ENCODE measurements around the gene HES4. TPM values are rescaled to one million over a fixed set of nuclear protein-coding genes. Genes with fewer than 3 reads are reported as not detected.

The HES4 gene
- total RNA-seq, 1 experiment from 2014 or later = 233 TPM

DNA sequence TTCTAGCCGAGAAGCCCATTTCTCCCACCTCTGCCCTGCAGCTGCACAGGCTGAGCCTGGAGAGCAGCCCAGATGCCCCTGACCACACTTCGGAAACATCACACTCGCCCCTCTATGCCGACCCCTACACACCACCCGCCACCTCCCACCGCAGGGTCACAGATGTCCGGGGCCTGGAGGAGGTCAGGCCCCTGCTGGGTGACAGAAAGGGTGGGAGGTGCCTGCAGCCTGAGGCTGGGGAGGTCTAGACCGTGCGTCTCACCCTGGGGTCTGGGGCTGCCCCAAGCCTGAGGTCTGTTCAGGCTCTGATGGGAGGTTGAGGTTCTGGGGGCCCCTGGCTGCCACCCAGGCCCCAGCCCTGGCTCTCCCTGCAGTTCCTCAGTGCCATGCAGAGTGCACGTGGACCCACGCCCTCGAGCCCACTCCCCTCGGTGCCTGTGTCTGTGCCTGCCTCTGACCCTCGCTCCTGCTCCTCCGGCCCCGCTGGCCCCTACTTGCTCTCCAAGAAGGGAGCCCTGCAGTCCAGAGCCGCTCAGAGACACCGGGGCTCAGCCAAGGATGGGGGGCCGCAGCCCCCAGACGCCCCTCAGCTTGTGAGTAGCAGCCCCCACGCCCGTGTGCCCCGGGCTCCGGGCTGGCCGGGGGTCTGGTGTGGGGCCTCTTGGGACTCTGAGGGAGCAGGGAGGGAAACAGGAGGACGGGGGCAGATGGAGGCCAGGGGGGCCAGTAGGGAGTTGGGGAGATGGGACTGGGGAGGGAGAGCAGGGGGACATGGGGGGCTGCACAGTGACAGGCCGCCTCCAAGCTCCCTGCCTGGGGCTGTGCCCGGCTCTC, 26.2 kb downstream of the HES4 start:
- H3K4me2 ChIP-seq (ENCODE audit: low read length) = no peak overlapping the region
- no peaks in the 10 kb centered on the region for H3K36me3 ChIP-seq (ENCODE audit: low read depth, low read length)
- H3K9ac ChIP-seq (ENCODE audit: low read length) = no peak overlapping the region
- ATAC-seq = no peak
- CTCF ChIA-PET = no interaction called here
- no TSS peak for BruUV-seq (replicated peaks)
- H4K20me1 ChIP-seq (ENCODE audit: low read length) = no peaks in the 10 kb centered on the region
- no peak overlapping the region for H3K4me3 ChIP-seq (ENCODE audit: low read length)
- no peaks in the 10 kb centered on the region for H3K79me2 ChIP-seq (ENCODE audit: low read length)
- H3K4me1 ChIP-seq (ENCODE audit: insufficient read depth, low read length) = peaks cover 13% of the 10 kb centered on the region
- intact Hi-C loops (cut with micrococcal nuclease) = no loop called here
- no peak overlapping the region for H3K27ac ChIP-seq (ENCODE audit: low read length)
- H3K9me2 ChIP-seq (replicated peaks; ENCODE audit: low read length) = no peaks in the 10 kb centered on the region
- TF ChIP-seq EZH2phosphoT487 (IDR thresholded peaks at IDR 0.05; ENCODE audit: borderline replicate concordance, low read length) = no peak
- TF ChIP-seq, protein P1, sequence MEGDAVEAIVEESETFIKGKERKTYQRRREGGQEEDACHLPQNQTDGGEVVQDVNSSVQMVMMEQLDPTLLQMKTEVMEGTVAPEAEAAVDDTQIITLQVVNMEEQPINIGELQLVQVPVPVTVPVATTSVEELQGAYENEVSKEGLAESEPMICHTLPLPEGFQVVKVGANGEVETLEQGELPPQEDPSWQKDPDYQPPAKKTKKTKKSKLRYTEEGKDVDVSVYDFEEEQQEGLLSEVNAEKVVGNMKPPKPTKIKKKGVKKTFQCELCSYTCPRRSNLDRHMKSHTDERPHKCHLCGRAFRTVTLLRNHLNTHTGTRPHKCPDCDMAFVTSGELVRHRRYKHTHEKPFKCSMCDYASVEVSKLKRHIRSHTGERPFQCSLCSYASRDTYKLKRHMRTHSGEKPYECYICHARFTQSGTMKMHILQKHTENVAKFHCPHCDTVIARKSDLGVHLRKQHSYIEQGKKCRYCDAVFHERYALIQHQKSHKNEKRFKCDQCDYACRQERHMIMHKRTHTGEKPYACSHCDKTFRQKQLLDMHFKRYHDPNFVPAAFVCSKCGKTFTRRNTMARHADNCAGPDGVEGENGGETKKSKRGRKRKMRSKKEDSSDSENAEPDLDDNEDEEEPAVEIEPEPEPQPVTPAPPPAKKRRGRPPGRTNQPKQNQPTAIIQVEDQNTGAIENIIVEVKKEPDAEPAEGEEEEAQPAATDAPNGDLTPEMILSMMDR (conservative IDR thresholded peaks at IDR 0.05; ENCODE audit: low read depth, low read length) = no peak
- no peak for TF ChIP-seq EZH2 (IDR thresholded peaks at IDR 0.05; ENCODE audit: low read length, unreplicated experiment)
- H3F3A ChIP-seq (ENCODE audit: low read length, unreplicated experiment) = no peaks in the 10 kb centered on the region
- POLR2A ChIA-PET (ENCODE audit: unreplicated experiment) = no interaction called here
- no peaks in the 10 kb centered on the region for H3K9me3 ChIP-seq (ENCODE audit: low read length)
- H3K27me3 ChIP-seq (ENCODE audit: low read length) = no peaks in the 10 kb centered on the region
- H2AFZ ChIP-seq (ENCODE audit: low read length) = no peak overlapping the region
- no peak for DNase-seq

DNA sequence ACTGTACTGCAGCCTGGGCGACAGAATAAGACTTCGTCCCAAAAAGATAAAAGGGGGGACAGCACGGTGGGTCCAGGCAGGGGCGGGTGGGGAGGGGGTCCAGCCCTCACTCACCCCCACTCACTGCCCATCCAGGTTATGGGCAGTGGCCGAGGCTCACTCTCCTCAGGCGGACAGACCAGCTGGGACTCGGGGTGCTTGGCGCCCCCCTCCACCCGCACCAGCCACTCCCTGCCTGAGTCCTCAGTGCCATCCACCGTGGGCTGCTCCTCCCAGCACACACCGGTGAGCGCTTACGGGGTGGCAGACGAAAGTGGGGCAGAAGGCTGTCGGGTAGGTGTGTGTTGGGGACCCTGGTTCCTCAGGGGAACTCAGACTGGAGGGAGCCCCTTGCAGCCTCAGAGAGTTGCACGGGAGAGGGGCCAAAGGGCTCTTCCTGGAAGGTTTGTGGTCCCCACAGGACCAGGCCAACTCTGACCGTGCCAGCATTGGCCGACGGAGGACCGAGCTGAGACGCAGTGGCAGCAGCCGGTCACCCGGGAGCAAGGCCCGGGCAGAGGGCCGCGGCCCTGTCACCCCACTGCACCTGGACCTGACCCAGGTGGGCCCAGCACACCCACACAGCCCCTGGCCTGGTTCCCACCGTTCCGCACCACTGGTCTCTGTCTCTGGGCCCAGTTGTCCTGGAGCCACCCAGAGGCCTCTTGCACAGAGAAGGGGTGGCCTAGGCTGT, 27.0 kb downstream of the HES4 start:
- no peaks in the 10 kb centered on the region for H3K9me3 ChIP-seq (ENCODE audit: low read length)
- H3K4me3 ChIP-seq (ENCODE audit: low read length) = no peak overlapping the region
- no peaks in the 10 kb centered on the region for H4K20me1 ChIP-seq (ENCODE audit: low read length)
- DNase-seq = no peak
- no peaks in the 10 kb centered on the region for H3F3A ChIP-seq (ENCODE audit: low read length, unreplicated experiment)
- ChIA-PET CTCF (no interaction called here), POLR2A (ENCODE audit: unreplicated experiment) (no interaction called here)
- no peak for TF ChIP-seq EZH2phosphoT487 (IDR thresholded peaks at IDR 0.05; ENCODE audit: borderline replicate concordance, low read length)
- no peak for ATAC-seq
- H3K4me2 ChIP-seq (ENCODE audit: low read length) = no peak overlapping the region
- H3K9ac ChIP-seq (ENCODE audit: low read length) = no peak overlapping the region
- no peak overlapping the region for H3K27ac ChIP-seq (ENCODE audit: low read length)
- peaks cover 18% of the 10 kb centered on the region for H3K4me1 ChIP-seq (ENCODE audit: insufficient read depth, low read length)
- BruUV-seq (replicated peaks) = no TSS peak
- H3K9me2 ChIP-seq (replicated peaks; ENCODE audit: low read length) = no peaks in the 10 kb centered on the region
- H3K27me3 ChIP-seq (ENCODE audit: low read length) = no peaks in the 10 kb centered on the region
- H3K36me3 ChIP-seq (ENCODE audit: low read depth, low read length) = no peaks in the 10 kb centered on the region
- intact Hi-C loops (cut with micrococcal nuclease) = no loop called here
- peaks cover 5% of the 10 kb centered on the region for H3K79me2 ChIP-seq (ENCODE audit: low read length)
- H2AFZ ChIP-seq (ENCODE audit: low read length) = no peak overlapping the region

DNA sequence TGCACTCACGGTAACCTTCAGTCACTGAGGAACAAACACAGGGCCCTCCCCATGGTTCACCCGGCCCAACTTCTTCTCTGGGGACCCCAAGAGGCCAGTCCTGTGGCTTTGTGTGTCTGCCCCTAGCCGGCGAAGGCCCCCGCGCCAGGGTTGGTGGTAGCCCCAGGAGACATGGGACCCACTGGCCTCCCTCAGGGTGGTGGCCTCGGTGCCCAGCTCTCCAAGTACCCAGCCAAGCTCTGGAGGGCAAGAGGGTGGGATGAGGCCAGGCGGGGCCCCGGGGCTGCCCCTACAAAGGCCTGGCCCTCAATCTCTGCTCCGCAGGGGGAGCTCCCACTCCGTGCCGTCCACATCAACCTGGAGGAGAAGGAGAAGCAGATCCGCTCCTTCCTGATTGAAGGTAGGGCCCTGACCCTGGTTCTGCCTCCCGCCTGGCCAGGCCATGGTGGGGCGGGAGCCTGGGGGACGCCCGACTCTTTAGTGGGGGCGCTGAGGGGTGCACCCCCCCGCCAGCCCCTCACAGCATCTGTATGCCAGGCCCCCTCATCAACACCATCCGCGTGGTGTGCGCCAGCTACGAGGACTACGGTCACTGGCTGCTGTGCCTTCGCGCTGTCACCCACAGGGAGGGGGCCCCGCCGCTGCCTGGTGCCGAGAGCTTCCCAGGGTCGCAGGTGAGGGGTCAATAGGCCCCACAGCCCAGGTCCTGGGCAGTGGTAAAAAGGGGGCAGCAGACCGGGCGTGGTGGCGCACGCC, 28.0 kb downstream of the HES4 start:
- no peak overlapping the region for H3K27ac ChIP-seq (ENCODE audit: low read length)
- H3K9me2 ChIP-seq (replicated peaks; ENCODE audit: low read length) = no peaks in the 10 kb centered on the region
- H4K20me1 ChIP-seq (ENCODE audit: low read length) = no peaks in the 10 kb centered on the region
- no peak overlapping the region for H3K4me2 ChIP-seq (ENCODE audit: low read length)
- DNase-seq (no peak), ATAC-seq (no peak)
- H3K79me2 ChIP-seq (ENCODE audit: low read length) = peaks cover 15% of the 10 kb centered on the region
- H3K36me3 ChIP-seq (ENCODE audit: low read depth, low read length) = no peaks in the 10 kb centered on the region
- H3K4me3 ChIP-seq (ENCODE audit: low read length) = no peak overlapping the region
- TF ChIP-seq EZH2 (IDR thresholded peaks at IDR 0.05; ENCODE audit: low read length, unreplicated experiment) (no peak), EZH2phosphoT487 (IDR thresholded peaks at IDR 0.05; ENCODE audit: borderline replicate concordance, low read length) (no peak)
- TF ChIP-seq, protein P1 (conservative IDR thresholded peaks at IDR 0.05; ENCODE audit: low read depth, low read length) = no peak
- no peaks in the 10 kb centered on the region for H3K9me3 ChIP-seq (ENCODE audit: low read length)
- CTCF ChIA-PET = no interaction called here
- no peak overlapping the region for H2AFZ ChIP-seq (ENCODE audit: low read length)
- no peaks in the 10 kb centered on the region for H3F3A ChIP-seq (ENCODE audit: low read length, unreplicated experiment)
- POLR2A ChIA-PET (ENCODE audit: unreplicated experiment) = no interaction called here
- peaks cover 28% of the 10 kb centered on the region for H3K4me1 ChIP-seq (ENCODE audit: insufficient read depth, low read length)
- intact Hi-C loops (cut with micrococcal nuclease) = no loop called here
- no peak overlapping the region for H3K9ac ChIP-seq (ENCODE audit: low read length)
- no TSS peak for BruUV-seq (replicated peaks)
- no peaks in the 10 kb centered on the region for H3K27me3 ChIP-seq (ENCODE audit: low read length)
